PC-3 (cell line): ENCODE results near the gene HNRNPD. TPM values are rescaled to one million over a fixed set of nuclear protein-coding genes. Genes with fewer than 3 reads are reported as not detected.
"Not testable (repeated sequence)": the region's sequence is repeated elsewhere in the genome, so short reads cannot be mapped to it uniquely, and the experiment has no call there.

ENCODE experiments used
- ATAC-seq: fragments of 200-7000 bp; cut with Tn5 transposase; 2 replicates; pipeline ENCODE4 v1.9.1; 2020; ENCODE audit warnings: mild to moderate bottlenecking, moderate library complexity
- BruUV-seq: library from RNA; stranded (reverse); fragments of 400-500 nt; replicated peaks from 2 replicates; lab custom pipeline; 2021; lab: Mats Ljungman, UMichigan
- CTCF ChIA-PET: fragments of 300-600 bp; sonication (Branson Sonifier 250); formaldehyde crosslinking; loops from one replicate; lab custom pipeline; 2022; ENCODE audit warnings: antibody characterized with exemption; lab: Charles Lee
- POLR2A ChIA-PET: fragments of 300-600 bp; sonication (Branson Sonifier 250); formaldehyde crosslinking; loops from one replicate; lab custom pipeline; 2022; ENCODE audit warnings: antibody characterized with exemption; ENCODE audit not compliant: unreplicated experiment; lab: Charles Lee
- DNase-seq: peaks from one replicate; pipeline ENCODE4 v3.0.0-alpha.2; 2015
- H2AFZ ChIP-seq: fragments of 300-600 bp; sonication (generic); 2 replicates; pipeline ENCODE4 v1.6.0; 2016; ENCODE audit warnings: antibody characterized with exemption, low read length
- H3F3A ChIP-seq: fragments of 300-600 bp; sonication (generic); one replicate; pipeline ENCODE4 v1.6.0; 2017; ENCODE audit warnings: antibody characterized with exemption, low read length, control low read depth, mild to moderate bottlenecking; ENCODE audit not compliant: unreplicated experiment
- H3K27ac ChIP-seq: fragments of 300-600 bp; sonication (generic); 2 replicates; pipeline ENCODE4 v1.5.1; 2016; ENCODE audit warnings: mild to moderate bottlenecking, low read length
- H3K27me3 ChIP-seq: fragments of 300-600 bp; sonication (generic); 2 replicates; pipeline ENCODE4 v1.6.1; 2016; ENCODE audit warnings: low read length, mixed read lengths
- H3K36me3 ChIP-seq: fragments of 300-600 bp; sonication (generic); 2 replicates; pipeline ENCODE4 v1.6.1; 2016; ENCODE audit warnings: low read depth, mixed run types, low read length, mixed read lengths
- H3K4me1 ChIP-seq: fragments of 300-600 bp; sonication (generic); 2 replicates; pipeline ENCODE4 v1.5.1; 2016; ENCODE audit warnings: low read length; ENCODE audit not compliant: insufficient read depth
- H3K4me2 ChIP-seq: fragments of 300-600 bp; sonication (generic); 2 replicates; pipeline ENCODE4 v1.6.0; 2016; ENCODE audit warnings: low read length
- H3K4me3 ChIP-seq: fragments of 300-600 bp; sonication (generic); 2 replicates; pipeline ENCODE4 v1.5.1; 2016; ENCODE audit warnings: mild to moderate bottlenecking, low read length, mixed read lengths
- H3K79me2 ChIP-seq: fragments of 300-600 bp; sonication (generic); 2 replicates; pipeline ENCODE4 v1.6.1; 2017; ENCODE audit warnings: low read length, mixed read lengths
- H3K9ac ChIP-seq: fragments of 300-600 bp; sonication (generic); 2 replicates; pipeline ENCODE4 v1.6.0; 2016; ENCODE audit warnings: mild to moderate bottlenecking, low read length
- H3K9me2 ChIP-seq: fragments of 300-600 bp; sonication (generic); replicated peaks from 2 replicates; pipeline ENCODE4 v1.6.1; 2016; ENCODE audit warnings: mixed run types, low read length, mixed read lengths
- H3K9me3 ChIP-seq: fragments of 300-600 bp; sonication (generic); 2 replicates; pipeline ENCODE4 v1.6.1; 2016; ENCODE audit warnings: low read length, mixed read lengths
- H4K20me1 ChIP-seq: fragments of 300-600 bp; sonication (generic); 2 replicates; pipeline ENCODE4 v1.6.1; 2016; ENCODE audit warnings: low read length, mixed read lengths
- EZH2 ChIP-seq: fragments of 300-600 bp; sonication (generic); IDR thresholded peaks from one replicate; pipeline ENCODE4 v1.6.1; 2017; ENCODE audit warnings: antibody characterized with exemption, mild to moderate bottlenecking, low read length; ENCODE audit not compliant: unreplicated experiment
- EZH2phosphoT487 ChIP-seq: fragments of 300-600 bp; sonication (generic); IDR thresholded peaks from 2 replicates; pipeline ENCODE4 v1.6.1; 2018; ENCODE audit warnings: mild to moderate bottlenecking, antibody characterized with exemption, low read length, borderline replicate concordance
- intact Hi-C: fragments of 100-400 bp; cut with micrococcal nuclease; formaldehyde crosslinking; loops from 2 replicates; pipeline ENCODE4 v1.9.0; 2023
- total RNA-seq: library from RNA; depleted of rRNA; stranded (reverse); fragments of >200 nt; gene quantifications from 2 replicates; pipeline ENCODE4 v1.2.3, GENCODE V29; 2014; rRNA removed
- TF ChIP-seq, protein P1 (sequence below): fragments of 300-600 bp; sonication (generic); conservative IDR thresholded peaks from 2 replicates; pipeline ENCODE4 v1.5.1; 2017; ENCODE audit warnings: antibody characterized with exemption, low read depth, mild to moderate bottlenecking, low read length

The HNRNPD gene
- total RNA-seq, 1 experiment from 2014 or later, result 86.4 TPM

DNA sequence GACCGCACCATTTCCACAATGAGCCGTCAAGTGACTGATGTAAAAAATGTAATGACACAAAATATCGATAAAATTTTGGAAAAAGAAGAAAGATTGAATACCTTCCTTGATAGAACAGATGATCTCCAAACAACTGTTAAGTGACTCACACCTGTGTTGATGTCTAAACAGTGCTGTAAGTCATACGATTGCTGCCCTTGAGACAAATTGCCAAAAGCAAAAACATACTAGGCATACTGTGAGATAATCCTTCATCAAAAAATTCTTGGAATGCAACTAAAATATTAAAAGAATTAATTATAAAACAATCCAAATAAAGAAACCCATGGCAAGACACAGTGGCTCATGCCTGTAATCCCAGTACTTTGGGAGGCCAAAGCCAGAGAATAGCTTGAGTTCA lies 53.4 kb downstream of the HNRNPD start:
- ChIA-PET CTCF (no interaction called here), POLR2A (no interaction called here)
- H3K4me3 ChIP-seq, result no peak overlapping the region
- intact Hi-C loops, result no loop called here
- H3K4me1 ChIP-seq, result no peaks in the 10 kb centered on the region
- no peaks in the 10 kb centered on the region for H3K27me3 ChIP-seq
- no peaks in the 10 kb centered on the region for H3K9me2 ChIP-seq
- DNase-seq (no peak), ATAC-seq (no peak)
- no peaks in the 10 kb centered on the region for H3K36me3 ChIP-seq
- no peaks in the 10 kb centered on the region for H3K79me2 ChIP-seq
- H4K20me1 ChIP-seq, result no peaks in the 10 kb centered on the region
- no peak overlapping the region for H2AFZ ChIP-seq
- H3F3A ChIP-seq, result no peaks in the 10 kb centered on the region
- no peak overlapping the region for H3K27ac ChIP-seq
- H3K9me3 ChIP-seq, result no peaks in the 10 kb centered on the region
- TF ChIP-seq, protein P1, sequence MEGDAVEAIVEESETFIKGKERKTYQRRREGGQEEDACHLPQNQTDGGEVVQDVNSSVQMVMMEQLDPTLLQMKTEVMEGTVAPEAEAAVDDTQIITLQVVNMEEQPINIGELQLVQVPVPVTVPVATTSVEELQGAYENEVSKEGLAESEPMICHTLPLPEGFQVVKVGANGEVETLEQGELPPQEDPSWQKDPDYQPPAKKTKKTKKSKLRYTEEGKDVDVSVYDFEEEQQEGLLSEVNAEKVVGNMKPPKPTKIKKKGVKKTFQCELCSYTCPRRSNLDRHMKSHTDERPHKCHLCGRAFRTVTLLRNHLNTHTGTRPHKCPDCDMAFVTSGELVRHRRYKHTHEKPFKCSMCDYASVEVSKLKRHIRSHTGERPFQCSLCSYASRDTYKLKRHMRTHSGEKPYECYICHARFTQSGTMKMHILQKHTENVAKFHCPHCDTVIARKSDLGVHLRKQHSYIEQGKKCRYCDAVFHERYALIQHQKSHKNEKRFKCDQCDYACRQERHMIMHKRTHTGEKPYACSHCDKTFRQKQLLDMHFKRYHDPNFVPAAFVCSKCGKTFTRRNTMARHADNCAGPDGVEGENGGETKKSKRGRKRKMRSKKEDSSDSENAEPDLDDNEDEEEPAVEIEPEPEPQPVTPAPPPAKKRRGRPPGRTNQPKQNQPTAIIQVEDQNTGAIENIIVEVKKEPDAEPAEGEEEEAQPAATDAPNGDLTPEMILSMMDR, result no peak
- TF ChIP-seq EZH2 (no peak), EZH2phosphoT487 (no peak)
- H3K4me2 ChIP-seq, result no peak overlapping the region
- BruUV-seq, result no TSS peak
- no peak overlapping the region for H3K9ac ChIP-seq

DNA sequence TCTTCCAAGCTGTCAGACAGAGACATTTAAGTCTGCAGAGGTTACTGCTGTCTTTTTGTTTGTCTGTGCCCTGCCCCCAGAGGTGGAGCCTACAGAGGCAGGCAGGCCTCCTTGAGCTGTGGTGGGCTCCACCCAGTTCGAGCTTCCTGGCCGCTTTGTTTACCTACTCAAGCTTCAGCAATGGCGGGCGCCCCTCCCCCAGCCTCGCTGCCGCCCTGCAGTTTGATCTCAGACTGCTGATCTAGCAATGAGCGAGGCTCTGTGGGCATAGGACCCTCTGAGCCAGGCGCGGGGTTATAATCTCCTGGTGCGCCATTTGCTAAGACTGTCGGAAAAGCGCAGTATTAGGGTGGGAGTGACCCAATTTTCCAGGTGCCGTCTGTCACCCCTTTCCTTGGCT lies 70.7 kb downstream of the HNRNPD start:
- BruUV-seq, intact Hi-C loops: not testable (repeated sequence)

More for the DNA sequence above, 70.7 kb downstream of the HNRNPD start:
- POLR2A ChIA-PET, H3K27me3 ChIP-seq, H3K9ac ChIP-seq, DNase-seq, H3K4me3 ChIP-seq, H3K36me3 ChIP-seq, H3F3A ChIP-seq, H2AFZ ChIP-seq, H3K9me2 ChIP-seq, H3K9me3 ChIP-seq, CTCF ChIA-PET, H3K27ac ChIP-seq, H3K79me2 ChIP-seq, ATAC-seq, H3K4me2 ChIP-seq, H4K20me1 ChIP-seq, H3K4me1 ChIP-seq: not testable (repeated sequence)

Other genes with a start within 250 kb of the HNRNPD start
- 207 and 215 TPM in 2 replicates for gene HNRNPDL, start 56.5 kb upstream of the HNRNPD start, total RNA-seq
- gene ENOPH1, start 56.6 kb upstream of the HNRNPD start, total RNA-seq, result 32.0 and 37.5 TPM in 2 replicates
- gene TMEM150C, start 188.0 kb upstream of the HNRNPD start, total RNA-seq, result 0.46 and 0.58 TPM in 2 replicates